ENCODE data around the gene NR1D1. TPM values are rescaled to one million over a fixed set of nuclear protein-coding genes. Genes with fewer than 3 reads are reported as not detected.

The NR1D1 gene
- total RNA-seq, 1 experiment from 2014 or later: 63.7 TPM

DNA sequence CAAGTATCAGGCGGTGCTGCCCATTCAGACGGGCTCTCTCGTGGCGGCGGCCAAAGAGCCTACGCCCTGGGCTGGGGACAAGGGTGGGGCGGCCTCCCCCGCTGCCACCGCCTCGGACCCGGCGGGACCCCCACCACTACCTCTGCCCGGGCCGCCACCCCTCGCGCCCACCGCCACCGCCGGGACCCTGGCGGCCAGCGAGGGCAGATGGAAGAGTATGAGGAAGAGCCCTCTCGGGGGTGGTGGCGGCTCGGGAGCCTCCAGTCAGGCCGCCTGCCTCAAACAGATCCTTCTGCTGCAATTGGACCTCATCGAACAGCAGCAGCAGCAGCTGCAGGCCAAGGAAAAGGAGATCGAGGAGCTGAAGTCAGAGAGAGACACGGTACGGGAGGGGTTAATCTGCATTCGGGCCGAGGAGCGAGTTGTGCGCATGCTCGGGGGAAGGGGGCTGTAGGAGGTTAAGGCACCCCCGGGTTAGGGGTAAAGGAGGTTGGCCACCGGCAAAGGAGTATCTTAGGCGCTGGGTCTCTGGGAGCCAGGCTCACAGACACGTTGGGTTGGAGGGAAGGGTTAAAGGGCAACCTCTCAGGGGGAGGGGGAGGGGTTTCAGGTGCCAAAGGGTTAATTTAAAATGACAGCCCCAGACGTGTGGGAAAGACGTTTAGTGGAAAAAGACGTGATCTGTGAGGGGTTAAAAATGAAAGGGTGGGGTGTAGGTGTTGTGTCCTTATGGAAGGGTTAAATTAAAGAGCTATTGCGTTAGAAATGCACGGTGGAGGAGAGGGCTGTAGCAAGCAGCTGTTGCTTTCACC, 22.8 kb upstream of the NR1D1 start:
- H3K27ac ChIP-seq (ENCODE audit: low read depth, low read length): peak overlapping the region; percentile 97
- H3K4me2 ChIP-seq (ENCODE audit: low read length): peak overlapping the region; percentile 86
- H3K4me1 ChIP-seq (ENCODE audit: control insufficient read depth in 1 of 2, insufficient read depth in 2 of 2, low read length in 2 of 2): peaks cover 7 to 27% of the 10 kb centered on the region in 2 experiments; a peak in 3 of 4 replicates
- H3K4me3 ChIP-seq (replicated peaks in 1 of 2; ENCODE audit: low read depth in 1 of 2, low read length in 2 of 2): peak overlapping the region; percentile 70 to 86
- no peaks in the 10 kb centered on the region for H3K27me3 ChIP-seq (ENCODE audit: insufficient read depth, low read length)
- peaks cover 62% of the 10 kb centered on the region for H3K79me2 ChIP-seq (ENCODE audit: insufficient read depth, low read length)
- H4K20me1 ChIP-seq (ENCODE audit: insufficient read depth): no peaks in the 10 kb centered on the region
- no peaks in the 10 kb centered on the region for H3K9me3 ChIP-seq (ENCODE audit: control insufficient read depth in 1 of 2, insufficient read depth in 1 of 2, low read depth in 1 of 2, low read length in 2 of 2)
- peak overlapping the region; percentile 93 for H3K9ac ChIP-seq (ENCODE audit: low read length)
- BruUV-seq (replicated peaks): no TSS peak
- H3K36me3 ChIP-seq (ENCODE audit: control insufficient read depth in 1 of 2, insufficient read depth in 2 of 2, low read length in 2 of 2): peaks cover 13 to 21% of the 10 kb centered on the region in 2 experiments
- RAD21 ChIA-PET (ENCODE audit: low non-redundant PET in 1 of 2, low total read pairs in 2 of 2, uncharacterized antibody in 2 of 2, unreplicated experiment in 2 of 2): interaction anchor here (0.8 to 1.4 kb wide), 2 partner anchors 12 to 47 kb away, joined by 3 to 4 read pairs; no protein-coding TSS in a partner anchor
- POLR2A ChIA-PET: interaction anchor here (0.7 to 2.6 kb wide), 5 partner anchors 10 to 24 kb away, joined by 3 to 16 read pairs (median 9); partner anchors contain the start of genes CASC3 and NR1D1
- no peaks in the 10 kb centered on the region for H3K9me2 ChIP-seq (ENCODE audit: insufficient read depth)
- DNase-seq (ENCODE audit: low read depth, low spot score) (no peak), ATAC-seq (peak; percentile 19)
- intact Hi-C loops (cut with micrococcal nuclease): no loop called here
- no peak overlapping the region for H2AFZ ChIP-seq (ENCODE audit: low read depth, low read length, poor library complexity, severe bottlenecking)
- CTCF ChIA-PET: interaction anchor here (1.0 to 1.9 kb wide), 2 partner anchors 9 to 10 kb away, joined by 3 to 16 read pairs; no protein-coding TSS in a partner anchor
- TF ChIP-seq CBX3 (IDR thresholded peaks at IDR 0.05; ENCODE audit: low read depth): no peak
- TF ChIP-seq EGR1 (IDR thresholded peaks at IDR 0.05; ENCODE audit: low read depth): no peak
- TF ChIP-seq YY1 (IDR thresholded peaks at IDR 0.05; ENCODE audit: extremely low read depth, insufficient replicate concordance, low read depth, low read length): no peak
- TF ChIP-seq, protein P1, sequence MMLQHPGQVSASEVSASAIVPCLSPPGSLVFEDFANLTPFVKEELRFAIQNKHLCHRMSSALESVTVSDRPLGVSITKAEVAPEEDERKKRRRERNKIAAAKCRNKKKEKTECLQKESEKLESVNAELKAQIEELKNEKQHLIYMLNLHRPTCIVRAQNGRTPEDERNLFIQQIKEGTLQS (IDR thresholded peaks at IDR 0.05): no peak
- TF ChIP-seq SIN3A (IDR thresholded peaks at IDR 0.05; ENCODE audit: low read depth): no peak
- TF ChIP-seq FOSL1 (IDR thresholded peaks at IDR 0.05; ENCODE audit: low read depth): no peak
- TF ChIP-seq POLR2AphosphoS5 (IDR thresholded peaks at IDR 0.05; ENCODE audit: low read depth, low read length): no peak
- TF ChIP-seq TCF7L2 (IDR thresholded peaks at IDR 0.05; ENCODE audit: borderline replicate concordance, extremely low read depth, insufficient read depth, insufficient read length): no peak
- TF ChIP-seq, protein P2, sequence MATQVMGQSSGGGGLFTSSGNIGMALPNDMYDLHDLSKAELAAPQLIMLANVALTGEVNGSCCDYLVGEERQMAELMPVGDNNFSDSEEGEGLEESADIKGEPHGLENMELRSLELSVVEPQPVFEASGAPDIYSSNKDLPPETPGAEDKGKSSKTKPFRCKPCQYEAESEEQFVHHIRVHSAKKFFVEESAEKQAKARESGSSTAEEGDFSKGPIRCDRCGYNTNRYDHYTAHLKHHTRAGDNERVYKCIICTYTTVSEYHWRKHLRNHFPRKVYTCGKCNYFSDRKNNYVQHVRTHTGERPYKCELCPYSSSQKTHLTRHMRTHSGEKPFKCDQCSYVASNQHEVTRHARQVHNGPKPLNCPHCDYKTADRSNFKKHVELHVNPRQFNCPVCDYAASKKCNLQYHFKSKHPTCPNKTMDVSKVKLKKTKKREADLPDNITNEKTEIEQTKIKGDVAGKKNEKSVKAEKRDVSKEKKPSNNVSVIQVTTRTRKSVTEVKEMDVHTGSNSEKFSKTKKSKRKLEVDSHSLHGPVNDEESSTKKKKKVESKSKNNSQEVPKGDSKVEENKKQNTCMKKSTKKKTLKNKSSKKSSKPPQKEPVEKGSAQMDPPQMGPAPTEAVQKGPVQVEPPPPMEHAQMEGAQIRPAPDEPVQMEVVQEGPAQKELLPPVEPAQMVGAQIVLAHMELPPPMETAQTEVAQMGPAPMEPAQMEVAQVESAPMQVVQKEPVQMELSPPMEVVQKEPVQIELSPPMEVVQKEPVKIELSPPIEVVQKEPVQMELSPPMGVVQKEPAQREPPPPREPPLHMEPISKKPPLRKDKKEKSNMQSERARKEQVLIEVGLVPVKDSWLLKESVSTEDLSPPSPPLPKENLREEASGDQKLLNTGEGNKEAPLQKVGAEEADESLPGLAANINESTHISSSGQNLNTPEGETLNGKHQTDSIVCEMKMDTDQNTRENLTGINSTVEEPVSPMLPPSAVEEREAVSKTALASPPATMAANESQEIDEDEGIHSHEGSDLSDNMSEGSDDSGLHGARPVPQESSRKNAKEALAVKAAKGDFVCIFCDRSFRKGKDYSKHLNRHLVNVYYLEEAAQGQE (IDR thresholded peaks at IDR 0.05; ENCODE audit: low read depth): no peak
- TF ChIP-seq CEBPB (IDR thresholded peaks at IDR 0.05; ENCODE audit: low read depth): no peak
- TF ChIP-seq SRF (IDR thresholded peaks at IDR 0.05; ENCODE audit: low read depth): no peak
- no peak; the same call in 1 of the 2 replicates for TF ChIP-seq JUND (IDR thresholded peaks at IDR 0.05)
- TF ChIP-seq, protein P3, sequence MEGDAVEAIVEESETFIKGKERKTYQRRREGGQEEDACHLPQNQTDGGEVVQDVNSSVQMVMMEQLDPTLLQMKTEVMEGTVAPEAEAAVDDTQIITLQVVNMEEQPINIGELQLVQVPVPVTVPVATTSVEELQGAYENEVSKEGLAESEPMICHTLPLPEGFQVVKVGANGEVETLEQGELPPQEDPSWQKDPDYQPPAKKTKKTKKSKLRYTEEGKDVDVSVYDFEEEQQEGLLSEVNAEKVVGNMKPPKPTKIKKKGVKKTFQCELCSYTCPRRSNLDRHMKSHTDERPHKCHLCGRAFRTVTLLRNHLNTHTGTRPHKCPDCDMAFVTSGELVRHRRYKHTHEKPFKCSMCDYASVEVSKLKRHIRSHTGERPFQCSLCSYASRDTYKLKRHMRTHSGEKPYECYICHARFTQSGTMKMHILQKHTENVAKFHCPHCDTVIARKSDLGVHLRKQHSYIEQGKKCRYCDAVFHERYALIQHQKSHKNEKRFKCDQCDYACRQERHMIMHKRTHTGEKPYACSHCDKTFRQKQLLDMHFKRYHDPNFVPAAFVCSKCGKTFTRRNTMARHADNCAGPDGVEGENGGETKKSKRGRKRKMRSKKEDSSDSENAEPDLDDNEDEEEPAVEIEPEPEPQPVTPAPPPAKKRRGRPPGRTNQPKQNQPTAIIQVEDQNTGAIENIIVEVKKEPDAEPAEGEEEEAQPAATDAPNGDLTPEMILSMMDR (IDR thresholded peaks at IDR 0.05 in 2 of 3, conservative IDR thresholded peaks at IDR 0.05 in 1 of 3; ENCODE audit: borderline replicate concordance in 1 of 3, insufficient read depth in 1 of 3, low read depth in 2 of 3, low read length in 2 of 3): no peak
- TF ChIP-seq, protein P4, sequence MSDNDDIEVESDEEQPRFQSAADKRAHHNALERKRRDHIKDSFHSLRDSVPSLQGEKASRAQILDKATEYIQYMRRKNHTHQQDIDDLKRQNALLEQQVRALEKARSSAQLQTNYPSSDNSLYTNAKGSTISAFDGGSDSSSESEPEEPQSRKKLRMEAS (IDR thresholded peaks at IDR 0.05): peak; percentile 85
- peak; percentile 55 for TF ChIP-seq SP1 (IDR thresholded peaks at IDR 0.05; ENCODE audit: low read depth)
- TF ChIP-seq EZH2phosphoT487 (IDR thresholded peaks at IDR 0.05; ENCODE audit: borderline replicate concordance): no peak
- TF ChIP-seq ELF1 (IDR thresholded peaks at IDR 0.05; ENCODE audit: borderline replicate concordance, low read depth): no peak
- TF ChIP-seq ZFX (IDR thresholded peaks at IDR 0.05): 0 out of 2 replicates have a peak, but pooled peaks have one; percentile 1
- no peak for TF ChIP-seq EZH2 (IDR thresholded peaks at IDR 0.05)
- TF ChIP-seq POLR2A (IDR thresholded peaks at IDR 0.05; ENCODE audit: borderline replicate concordance, extremely low read depth, insufficient read depth, insufficient read length): peak; percentile 55
